Measurements from ENCODE around the gene VPS13A.

The VPS13A gene

GRCh38 chr9:77457916-77458592 is 280.7 kb downstream of the VPS13A start:
- DNase-seq (ENCODE audit: low read depth in 2 of 2) = peak; percentile 42 to 56

- no peak for DNase-seq (ENCODE audit: low read depth in 2 of 2)
Measured at GRCh38 chr9:77460938-77461337, 283.6 kb downstream of the VPS13A start.

- no peak for DNase-seq (ENCODE audit: low read depth in 2 of 2)
Measured at GRCh38 chr9:77462066-77462465, 284.7 kb downstream of the VPS13A start.

GRCh38 chr9:77463151-77463550 is 285.8 kb downstream of the VPS13A start:
- DNase-seq (ENCODE audit: low read depth in 2 of 2) = no peak

- no peak for DNase-seq (ENCODE audit: low read depth in 2 of 2)
Measured at GRCh38 chr9:77464661-77465060, 287.3 kb downstream of the VPS13A start.

- no peak for DNase-seq (ENCODE audit: low read depth in 2 of 2)
Measured at GRCh38 chr9:77469515-77470231, 292.3 kb downstream of the VPS13A start.
